HG03159 (cell line): ENCODE data around the gene PRR20G.

Experiments used
- ATAC-seq: cut with Tn5 transposase; IDR thresholded peaks from one replicate; pipeline ENCODE4 v1.9.1; 2021; ENCODE audit warnings: mild to moderate bottlenecking, moderate library complexity; ENCODE audit not compliant: unreplicated experiment

PRR20G gene

GRCh38 chr3:127264794-127265514 is 22.9 kb downstream of the PRR20G start:
- ATAC-seq, result no peak

DNA sequence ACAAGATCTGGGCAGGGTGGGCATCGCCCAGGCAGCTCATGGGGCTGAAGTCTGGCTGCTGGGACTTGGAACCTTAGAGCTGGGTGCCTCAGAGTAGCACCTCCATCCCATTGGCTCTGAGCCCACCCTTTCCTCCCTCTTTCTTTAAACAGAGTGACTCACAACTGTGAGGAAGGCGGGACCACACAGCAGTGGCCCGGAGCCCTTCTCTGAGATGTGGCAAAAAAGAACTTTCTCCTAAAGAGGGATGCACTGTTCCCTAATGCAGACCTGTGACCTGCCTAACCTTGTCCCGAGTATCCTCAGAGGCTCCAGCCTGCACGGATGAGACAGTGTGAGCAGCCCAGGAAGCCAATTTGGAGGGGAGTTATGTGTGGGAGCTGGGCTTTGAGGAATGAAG is 23.6 kb downstream of the PRR20G start:
- ATAC-seq, result no peak

DNA sequence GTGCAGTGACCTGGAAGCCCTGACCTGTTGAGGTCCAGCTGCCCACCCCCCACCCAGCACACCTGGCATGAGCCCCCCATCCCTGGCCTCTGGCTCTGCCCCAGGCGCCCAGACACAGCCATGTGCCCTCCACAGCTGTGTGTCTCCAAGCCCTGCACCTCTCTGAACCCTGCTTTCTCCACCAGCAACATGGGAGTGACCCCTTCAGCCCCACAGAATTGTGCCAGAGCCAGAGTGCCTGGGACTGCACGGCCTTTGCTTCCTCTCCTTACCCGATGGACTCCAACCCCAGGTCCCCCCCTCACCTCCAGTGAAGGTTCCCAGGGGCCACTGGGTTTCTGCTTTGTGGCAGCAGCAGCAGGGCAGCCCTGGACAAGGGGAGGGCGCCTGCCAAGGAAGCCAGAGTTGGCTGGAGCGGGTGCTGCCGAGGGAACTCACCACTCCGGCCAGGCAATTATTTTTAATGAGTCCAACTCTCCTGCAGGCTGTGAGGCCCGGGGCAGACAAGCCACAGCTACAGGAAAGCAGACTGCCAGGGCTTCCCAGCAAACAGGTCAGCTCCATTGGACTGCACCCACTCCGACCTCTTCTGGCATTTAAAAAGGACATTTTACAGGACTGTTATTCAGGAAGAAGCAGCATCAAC is 24.1 kb downstream of the PRR20G start:
- ATAC-seq, result no peak

DNA sequence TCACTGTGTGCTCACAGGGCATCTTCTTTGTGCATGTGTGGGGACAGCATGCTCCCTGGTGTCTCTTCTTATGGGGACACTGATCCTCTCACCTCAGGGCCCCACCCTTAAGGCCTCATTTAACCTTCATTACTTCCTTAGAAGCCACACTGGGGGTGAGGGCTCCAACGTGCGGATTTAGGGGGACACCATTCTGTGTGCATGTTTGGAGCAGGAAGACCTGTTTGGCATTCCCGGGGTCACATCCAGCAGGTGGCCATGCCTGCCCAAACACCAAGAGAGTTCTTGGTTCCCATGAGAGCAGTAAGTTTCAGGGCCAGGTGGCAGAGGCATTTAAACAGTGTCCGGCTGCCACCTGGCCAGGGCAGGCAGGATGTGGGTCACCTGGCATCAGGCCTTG is 24.8 kb downstream of the PRR20G start:
- no peak for ATAC-seq

DNA sequence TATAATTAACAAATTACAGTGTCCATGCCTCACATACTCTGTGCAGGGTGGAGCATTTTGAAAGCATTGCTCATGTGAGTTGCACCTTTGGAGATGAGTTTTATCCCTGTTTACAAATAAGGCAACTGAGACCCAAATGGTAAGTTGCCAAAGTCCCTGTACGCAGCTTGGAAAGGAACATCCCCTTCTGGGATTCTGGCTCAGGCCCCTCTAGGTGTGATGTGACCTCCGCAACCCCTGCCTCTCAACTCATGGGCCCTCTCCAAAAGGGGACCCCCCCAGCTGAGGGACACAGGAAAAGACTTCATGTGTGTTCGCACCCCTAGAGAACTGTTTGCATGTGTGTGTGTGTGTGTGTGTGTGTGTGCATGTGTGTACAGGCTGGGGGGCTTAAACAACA is 25.3 kb downstream of the PRR20G start:
- no peak for ATAC-seq

- ATAC-seq, result no peak
Measured at GRCh38 chr3:127261925-127262324, 25.9 kb downstream of the PRR20G start.

DNA sequence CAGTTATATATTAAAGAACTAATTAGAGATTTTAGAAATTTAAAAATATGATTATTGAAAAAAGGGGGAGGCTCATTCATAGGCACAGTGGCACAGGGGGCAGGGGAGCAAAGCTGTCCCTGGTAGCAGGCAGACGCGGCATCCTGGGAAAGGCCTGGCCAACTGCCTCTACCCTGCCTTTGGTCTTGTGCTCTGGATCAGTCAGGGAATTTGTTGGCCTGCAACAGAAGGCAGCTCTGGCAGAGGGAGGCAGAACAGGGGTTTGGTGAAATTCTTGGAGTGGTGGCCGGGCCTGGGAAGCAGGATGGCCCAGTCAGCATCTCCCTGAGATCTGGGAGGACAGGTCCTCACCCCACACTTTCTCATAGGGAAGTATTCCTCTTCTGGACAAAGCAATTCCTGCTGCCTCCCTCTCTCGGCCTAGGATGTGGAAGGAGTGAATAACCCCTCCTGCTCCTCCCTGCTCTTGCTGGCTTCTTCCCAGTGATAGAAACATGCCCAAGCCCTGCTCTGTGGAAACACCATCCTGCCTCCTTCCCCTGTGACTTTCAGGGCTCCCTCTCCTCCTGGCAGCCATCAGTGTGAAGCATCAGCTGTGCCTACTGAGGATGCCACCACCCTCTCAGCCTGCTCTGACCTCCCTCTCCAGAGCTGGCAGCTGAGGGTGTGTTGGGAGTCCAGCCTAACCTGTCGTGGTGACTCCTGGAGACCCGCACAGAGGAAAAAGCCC is 26.9 kb downstream of the PRR20G start:
- ATAC-seq, result no peak

DNA sequence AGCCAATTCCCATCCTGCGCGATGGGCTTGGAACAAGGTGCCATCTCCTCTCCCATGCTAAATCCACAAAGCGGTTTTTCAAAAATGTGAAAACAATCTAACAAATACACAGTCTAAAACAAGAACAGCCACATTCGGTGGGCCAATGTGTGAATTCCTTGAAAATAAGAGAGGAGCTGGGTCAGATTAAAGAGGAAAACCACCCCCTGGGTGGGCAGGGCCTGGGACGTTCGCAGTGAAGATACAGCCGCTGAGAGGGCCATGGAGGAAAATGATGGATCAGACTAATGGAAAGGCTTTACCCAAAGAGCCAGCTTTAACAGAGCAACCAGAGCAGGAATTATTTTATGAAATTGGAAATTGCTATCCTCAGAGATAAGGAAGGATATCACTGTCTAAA is 27.4 kb downstream of the PRR20G start:
- ATAC-seq, result no peak

GRCh38 chr3:127259882-127260281 is 28.0 kb downstream of the PRR20G start:
- no peak for ATAC-seq

GRCh38 chr3:127258733-127259132 is 29.1 kb downstream of the PRR20G start:
- ATAC-seq, result no peak

- ATAC-seq, result no peak
Measured at GRCh38 chr3:127257351-127257750, 30.5 kb downstream of the PRR20G start.

GRCh38 chr3:127256733-127257271 is 31.0 kb downstream of the PRR20G start:
- no peak for ATAC-seq

DNA sequence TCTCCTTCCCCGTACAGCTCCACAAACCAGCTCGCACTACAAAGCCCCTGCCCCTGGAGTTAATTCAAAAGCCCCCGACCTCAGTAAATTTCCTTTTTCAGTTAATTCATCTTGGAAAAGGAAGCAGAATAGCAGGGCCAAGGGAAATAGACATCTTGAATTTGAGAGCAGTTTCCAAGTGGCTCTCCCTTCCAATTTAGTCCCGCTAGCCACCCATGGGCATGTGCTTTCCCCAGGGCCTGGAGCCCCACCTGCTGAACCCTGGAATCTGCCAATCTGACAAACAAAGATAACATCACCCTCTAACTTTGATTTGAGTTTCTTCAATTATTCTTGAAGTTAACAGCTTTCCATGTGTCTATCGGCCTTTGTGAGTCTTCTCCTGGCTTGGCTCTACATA is 31.7 kb downstream of the PRR20G start:
- ATAC-seq, result no peak

DNA sequence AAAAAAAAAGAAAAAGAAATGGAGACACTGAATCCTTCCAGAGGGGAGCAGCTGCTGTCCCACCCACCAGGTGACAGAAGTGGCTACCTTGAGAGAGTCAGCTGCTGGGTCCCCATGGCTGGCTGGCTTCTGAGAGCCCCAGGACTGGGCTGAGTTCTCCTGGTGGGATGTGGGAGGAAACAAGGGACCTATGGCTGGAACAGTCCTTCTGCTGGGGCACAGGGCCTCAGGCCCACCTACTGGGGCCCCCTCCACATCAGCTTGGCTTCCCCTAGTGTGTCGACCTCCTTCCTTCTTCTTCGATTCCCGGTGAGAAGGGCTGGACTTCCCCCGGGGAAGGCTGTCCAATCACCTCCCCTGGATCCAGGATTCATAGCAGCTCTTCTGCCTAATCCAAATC is 32.3 kb downstream of the PRR20G start:
- ATAC-seq, result no peak

- no peak for ATAC-seq
Measured at GRCh38 chr3:127254730-127255129, 33.1 kb downstream of the PRR20G start.

- ATAC-seq, result no peak
Measured at GRCh38 chr3:127254033-127254644, 33.7 kb downstream of the PRR20G start.

DNA sequence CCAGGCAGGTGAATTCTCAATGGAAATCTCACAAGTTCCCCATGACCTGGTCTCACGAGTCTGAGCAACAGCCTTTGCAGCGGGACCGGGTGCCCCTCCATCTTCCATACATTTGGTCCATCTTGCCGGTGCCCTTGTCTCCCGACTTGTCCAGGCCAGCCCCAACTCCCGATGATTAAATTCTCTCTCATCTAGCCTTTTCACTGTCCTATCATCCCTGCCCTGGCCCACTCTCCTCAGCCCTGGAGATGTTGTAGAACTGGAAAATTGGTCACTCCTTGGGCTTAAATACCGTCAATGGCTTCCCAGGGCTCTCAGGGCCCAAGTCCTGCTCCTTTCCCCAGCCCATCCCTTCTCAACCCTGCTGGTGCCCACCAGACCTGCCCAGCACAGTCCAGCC is 34.4 kb downstream of the PRR20G start:
- no peak for ATAC-seq

GRCh38 chr3:127252446-127252845 is 35.4 kb downstream of the PRR20G start:
- ATAC-seq, result no peak

DNA sequence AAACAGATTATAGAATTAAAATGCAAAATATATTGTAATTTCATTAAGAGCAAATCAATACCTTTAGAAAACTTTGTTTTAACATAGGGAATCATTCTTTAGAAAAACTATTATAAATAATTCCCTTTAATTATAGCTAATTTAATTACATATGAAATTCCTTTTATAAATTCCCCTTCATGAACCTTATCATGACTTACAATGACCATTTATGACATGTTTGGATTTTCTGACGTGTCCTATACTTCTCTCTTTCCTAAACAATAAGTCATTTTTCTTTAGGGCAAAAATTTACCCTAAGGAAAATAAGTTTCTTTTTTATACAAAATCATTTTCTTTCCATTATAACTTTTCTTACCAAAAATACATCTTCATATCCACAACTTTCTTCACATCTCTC is 37.8 kb downstream of the PRR20G start:
- no peak for ATAC-seq

DNA sequence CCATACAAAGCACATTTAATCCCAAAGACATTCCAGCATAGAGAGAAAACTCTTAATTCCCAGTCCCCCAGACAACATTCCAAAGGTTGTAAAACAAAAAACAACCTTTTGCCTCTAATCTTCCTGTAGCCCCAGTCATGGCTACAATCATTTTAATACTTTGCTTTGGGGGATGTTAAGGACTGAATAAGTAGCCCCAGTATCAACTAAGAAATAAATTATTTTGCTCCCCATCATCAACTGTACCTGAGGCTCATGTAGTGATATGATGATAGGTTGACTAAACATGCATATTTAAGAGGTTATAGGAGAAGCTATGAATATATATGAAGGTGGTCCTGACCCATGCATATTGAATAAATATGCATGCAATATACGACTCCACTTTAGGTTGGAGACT is 40.6 kb downstream of the PRR20G start:
- no peak for ATAC-seq

DNA sequence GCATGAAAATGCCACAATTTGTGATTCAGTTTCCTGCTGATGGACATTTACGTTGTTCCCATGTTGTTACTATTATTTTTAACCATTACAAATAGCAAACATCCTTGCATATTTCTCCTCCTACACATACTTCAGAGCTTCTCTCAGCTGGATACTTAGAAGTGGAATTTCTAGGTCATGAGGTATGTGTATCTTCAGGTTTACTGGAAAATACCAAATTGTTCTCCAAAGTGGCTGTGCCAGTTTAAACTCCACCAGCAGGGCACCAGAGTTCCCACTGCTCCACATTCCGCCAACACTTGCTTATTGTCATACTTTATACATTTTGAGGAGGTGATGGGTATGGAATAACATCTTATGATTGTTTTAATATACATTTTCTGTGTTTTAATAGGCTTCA is 49.2 kb downstream of the PRR20G start:
- ATAC-seq, result no peak
